SK-N-SH (cell line): ENCODE measurements around the gene TLX1. TPM values are rescaled to one million over a fixed set of nuclear protein-coding genes. Genes with fewer than 3 reads are reported as not detected.

Experiments
- CTCF ChIA-PET: fragments of 300-600, 350-600 bp; formaldehyde crosslinking; extraction: SDS; loops from one replicate; lab custom pipeline; 2021; lab: Yijun Ruan, JAX
- POLR2A ChIA-PET: fragments of 350-600 bp; sonication (Branson Sonifier 250); formaldehyde crosslinking; extraction: SDS; loops from one replicate; lab custom pipeline; 2020; ENCODE audit warnings: antibody characterized with exemption, inconsistent platforms; lab: Yijun Ruan, JAX
- DNase-seq: peaks from one replicate; pipeline ENCODE4 v3.0.0; 2012
- H2AFZ ChIP-seq: fragments of 200-600 bp; sonication (generic); 2 replicates; pipeline ENCODE4 v1.8.1; 2016; ENCODE audit warnings: antibody characterized with exemption, mild to moderate bottlenecking, low read depth
- H3F3A ChIP-seq: fragments of 200-600 bp; sonication (generic); replicated peaks from 2 replicates; pipeline ENCODE3; 2016; ENCODE audit warnings: antibody characterized with exemption, mild to moderate bottlenecking; ENCODE audit not compliant: insufficient read depth
- H3K27ac ChIP-seq, 2 experiments: fragments of 200-500 bp in 1 of 2; fragments of 200-600 bp in 1 of 2; sonication (Bioruptor generic) in 1 of 2; sonication (generic), shearing (Covaris generic) in 1 of 2; 2 replicates each; pipeline versions ENCODE4 v1.5.1 to v1.6.1; 2014 to 2016; ENCODE audit warnings: low read depth in 2 of 2, inconsistent platforms in 1 of 2, low read length in 1 of 2, mild to moderate bottlenecking in 1 of 2, mixed read lengths in 1 of 2
- H3K27me3 ChIP-seq: fragments of 200-600 bp; sonication (generic), shearing (Covaris generic); 2 replicates; pipeline ENCODE4 v1.6.1; 2016; ENCODE audit warnings: mixed run types; ENCODE audit not compliant: insufficient read depth
- H3K36me3 ChIP-seq, 2 experiments: fragments of 200-500 bp in 1 of 2; fragments of 200-600 bp in 1 of 2; sonication (Bioruptor generic) in 1 of 2; sonication (generic) in 1 of 2; replicated peaks in 1 of 2; 2 replicates each; pipeline versions ENCODE3 to v1.5.1; 2014 to 2016; ENCODE audit warnings: low read length in 1 of 2, mild to moderate bottlenecking in 1 of 2; ENCODE audit not compliant: insufficient read depth in 2 of 2, control insufficient read depth in 1 of 2
- H3K4me1 ChIP-seq, 2 experiments: fragments of 200-500 bp in 1 of 2; fragments of 200-600 bp in 1 of 2; sonication (Bioruptor generic) in 1 of 2; sonication (generic), shearing (Covaris generic) in 1 of 2; 2 replicates each; pipeline versions ENCODE4 v1.5.1 to v1.6.1; 2014 to 2016; ENCODE audit warnings: low read depth in 1 of 2, low read length in 1 of 2, mixed run types in 1 of 2; ENCODE audit not compliant: insufficient read depth in 2 of 2, control insufficient read depth in 1 of 2
- H3K4me2 ChIP-seq: fragments of 200-600 bp; sonication (generic), shearing (Covaris generic); 2 replicates; pipeline ENCODE4 v1.6.1; 2017; ENCODE audit warnings: mixed run types
- H3K4me3 ChIP-seq, 2 experiments: fragments of 200-500 bp in 1 of 2; fragments of 200-600 bp in 1 of 2; sonication (Bioruptor generic) in 1 of 2; sonication (generic), shearing (Covaris generic) in 1 of 2; 2 replicates each; pipeline versions ENCODE4 v1.5.1 to v1.8.1; 2014 to 2016; ENCODE audit warnings: low read depth in 2 of 2, inconsistent platforms in 1 of 2, low read length in 1 of 2, mild to moderate bottlenecking in 1 of 2, mixed read lengths in 1 of 2, moderate library complexity in 1 of 2
- H3K79me2 ChIP-seq: fragments of 200-600 bp; sonication (generic); 2 replicates; pipeline ENCODE4 v1.8.1; 2017; ENCODE audit warnings: mild to moderate bottlenecking; ENCODE audit not compliant: insufficient read depth
- H3K9ac ChIP-seq: fragments of 200-600 bp; sonication (generic); 2 replicates; pipeline ENCODE4 v1.6.1; 2017; ENCODE audit warnings: mixed run types
- H3K9me2 ChIP-seq: fragments of 200-600 bp; sonication (generic); 2 replicates; pipeline ENCODE4 v1.6.1; 2017; ENCODE audit warnings: mixed run types
- H3K9me3 ChIP-seq: fragments of 200-600 bp; sonication (generic); 2 replicates; pipeline ENCODE4 v1.6.1; 2017; ENCODE audit warnings: mixed run types, mild to moderate bottlenecking, moderate library complexity
- H4K20me1 ChIP-seq: fragments of 200-600 bp; sonication (generic); 2 replicates; pipeline ENCODE4 v1.6.1; 2017; ENCODE audit warnings: mild to moderate bottlenecking, mixed run types; ENCODE audit not compliant: insufficient read depth
- CHD2 ChIP-seq: fragments of 150-350 bp; IDR thresholded peaks from 2 replicates; pipeline ENCODE4 v1.6.1; 2018; ENCODE audit warnings: low read length; ENCODE audit not compliant: partially characterized antibody
- EZH2phosphoT487 ChIP-seq: fragments of 200-600 bp; sonication (generic); IDR thresholded peaks from 2 replicates; pipeline ENCODE4 v1.6.1; 2017; ENCODE audit warnings: low read depth, mixed run types, mild to moderate bottlenecking, antibody characterized with exemption, moderate library complexity, borderline replicate concordance
- FOXM1 ChIP-seq: IDR thresholded peaks from 2 replicates; pipeline ENCODE4 v1.4.0; 2012; ENCODE audit warnings: low read depth, mild to moderate bottlenecking
- IRF3 ChIP-seq: fragments of 150-350 bp; IDR thresholded peaks from 2 replicates; pipeline ENCODE4 v1.6.1; 2016; ENCODE audit warnings: mild to moderate bottlenecking, low read depth, low read length
- MXI1 ChIP-seq: IDR thresholded peaks from 2 replicates; pipeline ENCODE4 v1.6.1; 2012; ENCODE audit warnings: mild to moderate bottlenecking, low read depth, low read length, improper control_type of control experiment
- NFIC ChIP-seq: IDR thresholded peaks from 2 replicates; pipeline ENCODE4 v1.4.0; 2012; ENCODE audit warnings: borderline replicate concordance
- NRF1 ChIP-seq: IDR thresholded peaks from 2 replicates; pipeline ENCODE4 v1.6.1; 2012; ENCODE audit warnings: low read depth, mild to moderate bottlenecking, low read length
- POLR2AphosphoS5 ChIP-seq: IDR thresholded peaks from 2 replicates; pipeline ENCODE4 v1.6.1; 2012; ENCODE audit warnings: low read depth, low read length
- RCOR1 ChIP-seq: fragments of 150-350 bp; IDR thresholded peaks from 2 replicates; pipeline ENCODE4 v1.6.1; 2017; ENCODE audit warnings: antibody characterized with exemption, low read length
- RFX5 ChIP-seq: IDR thresholded peaks from 2 replicates; pipeline ENCODE4 v1.6.1; 2012; ENCODE audit warnings: mild to moderate bottlenecking, improper control_type of control experiment, low read length
- SIN3A ChIP-seq: IDR thresholded peaks from 2 replicates; pipeline ENCODE4 v1.6.1; 2012; ENCODE audit warnings: low read depth, mild to moderate bottlenecking, low read length, moderate library complexity, borderline replicate concordance
- ZBTB33 ChIP-seq: IDR thresholded peaks from 2 replicates; pipeline ENCODE4 v1.4.0; 2012; ENCODE audit warnings: low read depth, borderline replicate concordance
- WGBS: methylation state at CpG from one replicate; pipeline ENCODE4 v1.1.6; 2017; ENCODE audit warnings: low lambda C conversion rate; 5-methylcytosine and 5-hydroxymethylcytosine counted together
- polyA plus RNA-seq, 3 experiments: library from polyadenylated mRNA; depleted of rRNA; stranded (reverse); fragments of >200 nt; gene quantifications; 2 replicates each; pipeline ENCODE4 v1.2.3, GENCODE V29; 2012
- TF ChIP-seq, protein P1 (sequence below): fragments of 200-600 bp; sonication (generic); IDR thresholded peaks from 2 replicates; pipeline ENCODE4 v1.6.1; 2017; ENCODE audit warnings: antibody characterized with exemption, mild to moderate bottlenecking, moderate library complexity
- TF ChIP-seq, protein P2 (sequence below): IDR thresholded peaks from 2 replicates; pipeline ENCODE4 v1.4.0; 2012; ENCODE audit warnings: low read depth, borderline replicate concordance
- TF ChIP-seq, protein P3 (sequence below): IDR thresholded peaks from 2 replicates; pipeline ENCODE4; 2012

The TLX1 gene
- polyA plus RNA-seq, 1 of the 3 experiments (the other 2 are of a cell fraction), result not detected

DNA sequence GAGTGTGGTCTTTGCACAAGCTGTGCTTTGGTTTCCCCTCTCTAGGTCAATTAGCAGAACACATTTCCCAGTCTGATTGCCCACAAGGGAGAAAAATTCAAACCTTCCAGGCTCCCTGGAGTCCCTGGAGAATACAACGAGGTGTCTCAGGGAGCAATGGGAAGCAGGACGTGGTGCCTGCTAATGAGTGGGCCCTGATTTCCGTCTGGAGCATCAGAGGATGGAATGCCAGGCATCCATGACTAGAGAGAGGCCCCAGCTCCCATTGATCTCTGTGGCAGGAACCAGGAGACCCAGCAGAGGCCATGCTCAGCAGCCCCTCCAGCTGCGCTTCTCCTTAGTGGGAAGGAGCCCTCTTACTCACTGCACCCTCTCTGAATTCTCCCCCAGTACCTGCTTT, 33.2 kb upstream of the TLX1 start:
- peaks cover 0 to 3% of the 10 kb centered on the region in 2 experiments; a peak in 1 of 4 replicates for H3K4me1 ChIP-seq
- no peak overlapping the region for H3K4me2 ChIP-seq
- no peak overlapping the region for H3K4me3 ChIP-seq
- ChIA-PET CTCF (interaction anchor here (1.4 to 32.9 kb wide), 11 partner anchors 11 to 121 kb away, joined by 3 to 972 read pairs (median 31); partner anchors contain the start of genes KAZALD1 and TLX1), POLR2A (interaction anchor here (0.5 to 1.2 kb wide), 2 partner anchors 19 to 44 kb away, joined by 3 to 4 read pairs; no protein-coding TSS in a partner anchor)
- H3F3A ChIP-seq, result no peaks in the 10 kb centered on the region
- H4K20me1 ChIP-seq, result no peaks in the 10 kb centered on the region
- TF ChIP-seq NRF1, result no peak
- TF ChIP-seq POLR2AphosphoS5, result no peak
- TF ChIP-seq, protein P1, sequence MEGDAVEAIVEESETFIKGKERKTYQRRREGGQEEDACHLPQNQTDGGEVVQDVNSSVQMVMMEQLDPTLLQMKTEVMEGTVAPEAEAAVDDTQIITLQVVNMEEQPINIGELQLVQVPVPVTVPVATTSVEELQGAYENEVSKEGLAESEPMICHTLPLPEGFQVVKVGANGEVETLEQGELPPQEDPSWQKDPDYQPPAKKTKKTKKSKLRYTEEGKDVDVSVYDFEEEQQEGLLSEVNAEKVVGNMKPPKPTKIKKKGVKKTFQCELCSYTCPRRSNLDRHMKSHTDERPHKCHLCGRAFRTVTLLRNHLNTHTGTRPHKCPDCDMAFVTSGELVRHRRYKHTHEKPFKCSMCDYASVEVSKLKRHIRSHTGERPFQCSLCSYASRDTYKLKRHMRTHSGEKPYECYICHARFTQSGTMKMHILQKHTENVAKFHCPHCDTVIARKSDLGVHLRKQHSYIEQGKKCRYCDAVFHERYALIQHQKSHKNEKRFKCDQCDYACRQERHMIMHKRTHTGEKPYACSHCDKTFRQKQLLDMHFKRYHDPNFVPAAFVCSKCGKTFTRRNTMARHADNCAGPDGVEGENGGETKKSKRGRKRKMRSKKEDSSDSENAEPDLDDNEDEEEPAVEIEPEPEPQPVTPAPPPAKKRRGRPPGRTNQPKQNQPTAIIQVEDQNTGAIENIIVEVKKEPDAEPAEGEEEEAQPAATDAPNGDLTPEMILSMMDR, result no peak
- no peak for TF ChIP-seq RCOR1
- TF ChIP-seq IRF3, result no peak
- no peak for TF ChIP-seq EZH2phosphoT487
- TF ChIP-seq, protein P2, sequence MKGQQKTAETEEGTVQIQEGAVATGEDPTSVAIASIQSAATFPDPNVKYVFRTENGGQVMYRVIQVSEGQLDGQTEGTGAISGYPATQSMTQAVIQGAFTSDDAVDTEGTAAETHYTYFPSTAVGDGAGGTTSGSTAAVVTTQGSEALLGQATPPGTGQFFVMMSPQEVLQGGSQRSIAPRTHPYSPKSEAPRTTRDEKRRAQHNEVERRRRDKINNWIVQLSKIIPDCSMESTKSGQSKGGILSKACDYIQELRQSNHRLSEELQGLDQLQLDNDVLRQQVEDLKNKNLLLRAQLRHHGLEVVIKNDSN, result no peak
- no peak for TF ChIP-seq SIN3A
- no peak for TF ChIP-seq RFX5
- no peak for TF ChIP-seq CHD2
- TF ChIP-seq ZBTB33, result no peak
- TF ChIP-seq FOXM1, result no peak
- TF ChIP-seq NFIC, result no peak
- TF ChIP-seq, protein P3, sequence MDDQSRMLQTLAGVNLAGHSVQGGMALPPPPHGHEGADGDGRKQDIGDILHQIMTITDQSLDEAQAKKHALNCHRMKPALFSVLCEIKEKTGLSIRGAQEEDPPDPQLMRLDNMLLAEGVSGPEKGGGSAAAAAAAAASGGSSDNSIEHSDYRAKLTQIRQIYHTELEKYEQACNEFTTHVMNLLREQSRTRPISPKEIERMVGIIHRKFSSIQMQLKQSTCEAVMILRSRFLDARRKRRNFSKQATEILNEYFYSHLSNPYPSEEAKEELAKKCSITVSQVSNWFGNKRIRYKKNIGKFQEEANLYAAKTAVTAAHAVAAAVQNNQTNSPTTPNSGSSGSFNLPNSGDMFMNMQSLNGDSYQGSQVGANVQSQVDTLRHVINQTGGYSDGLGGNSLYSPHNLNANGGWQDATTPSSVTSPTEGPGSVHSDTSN, result no peak
- no peak for TF ChIP-seq MXI1
- H2AFZ ChIP-seq, result no peak overlapping the region
- no peaks in the 10 kb centered on the region for H3K79me2 ChIP-seq
- H3K27me3 ChIP-seq, result peaks cover 45% of the 10 kb centered on the region
- 13% methylated on average over 3 of the region's 4 CpGs for WGBS
- no peak overlapping the region for H3K9ac ChIP-seq
- H3K36me3 ChIP-seq, result no peaks in the 10 kb centered on the region
- no peak overlapping the region for H3K27ac ChIP-seq
- H3K9me2 ChIP-seq, result no peaks in the 10 kb centered on the region
- H3K9me3 ChIP-seq, result no peaks in the 10 kb centered on the region
- no peak for DNase-seq
